Keratinocyte (primary cell): ENCODE measurements around the gene PFDN4.

Experiments
- EZH2 ChIP-seq: IDR thresholded peaks from one replicate; pipeline ENCODE4 v1.6.1; 2012; ENCODE audit warnings: inconsistent platforms, mild to moderate bottlenecking, low read length, moderate library complexity
- TF ChIP-seq, protein P1 (sequence below), 3 experiments: IDR thresholded peaks in 1 of 3; conservative IDR thresholded peaks in 1 of 3; optimal IDR thresholded peaks in 1 of 3; 2 replicates in 2 of 3; 3 replicates in 1 of 3; pipeline versions ENCODE3 to v1.5.1; 2011; ENCODE audit warnings: low read length in 3 of 3, mild to moderate bottlenecking in 3 of 3, moderate library complexity in 2 of 3, control low read depth in 1 of 3, inconsistent platforms in 1 of 3; ENCODE audit not compliant: insufficient read depth in 2 of 3; ENCODE audit errors: extremely low read depth in 1 of 3

DNA sequence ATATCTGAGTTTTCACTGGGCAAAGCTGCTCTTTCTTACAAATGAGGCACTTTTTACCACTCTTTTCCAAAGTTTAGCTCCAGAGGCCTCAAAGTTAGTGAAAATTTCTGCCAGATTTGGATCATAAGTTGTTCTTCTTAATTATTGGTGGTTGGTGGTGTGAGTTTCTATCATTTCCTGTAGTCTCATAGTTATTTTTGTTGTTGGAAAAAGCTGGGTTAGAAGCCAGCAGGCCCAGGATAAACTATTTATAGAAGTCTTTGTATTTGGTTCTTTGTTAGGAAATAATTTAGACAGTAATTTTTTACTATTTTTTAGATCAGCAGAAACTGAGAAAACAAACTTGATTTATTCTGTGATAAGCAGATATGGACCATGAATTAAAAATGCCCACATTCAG, 10.6 kb downstream of the PFDN4 start:
- TF ChIP-seq, protein P1, sequence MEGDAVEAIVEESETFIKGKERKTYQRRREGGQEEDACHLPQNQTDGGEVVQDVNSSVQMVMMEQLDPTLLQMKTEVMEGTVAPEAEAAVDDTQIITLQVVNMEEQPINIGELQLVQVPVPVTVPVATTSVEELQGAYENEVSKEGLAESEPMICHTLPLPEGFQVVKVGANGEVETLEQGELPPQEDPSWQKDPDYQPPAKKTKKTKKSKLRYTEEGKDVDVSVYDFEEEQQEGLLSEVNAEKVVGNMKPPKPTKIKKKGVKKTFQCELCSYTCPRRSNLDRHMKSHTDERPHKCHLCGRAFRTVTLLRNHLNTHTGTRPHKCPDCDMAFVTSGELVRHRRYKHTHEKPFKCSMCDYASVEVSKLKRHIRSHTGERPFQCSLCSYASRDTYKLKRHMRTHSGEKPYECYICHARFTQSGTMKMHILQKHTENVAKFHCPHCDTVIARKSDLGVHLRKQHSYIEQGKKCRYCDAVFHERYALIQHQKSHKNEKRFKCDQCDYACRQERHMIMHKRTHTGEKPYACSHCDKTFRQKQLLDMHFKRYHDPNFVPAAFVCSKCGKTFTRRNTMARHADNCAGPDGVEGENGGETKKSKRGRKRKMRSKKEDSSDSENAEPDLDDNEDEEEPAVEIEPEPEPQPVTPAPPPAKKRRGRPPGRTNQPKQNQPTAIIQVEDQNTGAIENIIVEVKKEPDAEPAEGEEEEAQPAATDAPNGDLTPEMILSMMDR (optimal IDR thresholded peaks at IDR 0.05 in 1 of 3, IDR thresholded peaks at IDR 0.05 in 1 of 3, conservative IDR thresholded peaks at IDR 0.05 in 1 of 3; ENCODE audit: extremely low read depth in 1 of 3, insufficient read depth in 2 of 3, low read length in 3 of 3) = no peak
- no peak for TF ChIP-seq EZH2
